Activated CD4-positive, CD25-positive, alpha-beta regulatory T cell treated with anti-CD3 and anti-CD28 coated beads, Interleukin-2, amount 50 U/mL, for 24 hours (primary cell): ENCODE measurements around the gene CCL5.

Experiments
- ATAC-seq, 2 donors: fragments of 150-1000 bp; cut with Tn5 transposase; one replicate each; pipeline ENCODE4 v1.10.0; 2021; ENCODE audit warnings: mild to moderate bottlenecking in 1 of 2, moderate library complexity in 1 of 2

Gene CCL5

GRCh38 chr17:35879773-35880654 lies at the start of gene CCL5:
Gene CCL5, minus strand, starts transcription at chr17:35880360.
- ATAC-seq, result peak; percentile 98

GRCh38 chr17:35927714-35928113 lies 47.6 kb upstream of the CCL5 start:
- no peak for ATAC-seq

GRCh38 chr17:35923609-35924114 lies 43.5 kb upstream of the CCL5 start:
- ATAC-seq, result no peak

GRCh38 chr17:35920229-35920628 lies 40.1 kb upstream of the CCL5 start:
- ATAC-seq, result no peak

GRCh38 chr17:35918665-35919064 lies 38.5 kb upstream of the CCL5 start:
- ATAC-seq, result no peak

- ATAC-seq, result no peak
Measured at GRCh38 chr17:35917519-35918213, 37.5 kb upstream of the CCL5 start.

GRCh38 chr17:35915153-35915964 lies 35.2 kb upstream of the CCL5 start:
- ATAC-seq, result no peak

GRCh38 chr17:35914354-35914753 lies 34.2 kb upstream of the CCL5 start:
- ATAC-seq, result no peak

GRCh38 chr17:35913609-35914008 lies 33.4 kb upstream of the CCL5 start:
- no peak for ATAC-seq

- no peak for ATAC-seq
Measured at GRCh38 chr17:35912942-35913341, 32.8 kb upstream of the CCL5 start.

- ATAC-seq, result no peak
Measured at GRCh38 chr17:35912339-35912912, 32.3 kb upstream of the CCL5 start.

GRCh38 chr17:35909408-35909807 lies 29.2 kb upstream of the CCL5 start:
- no peak for ATAC-seq

GRCh38 chr17:35907691-35908090 lies 27.5 kb upstream of the CCL5 start:
- ATAC-seq, result no peak

GRCh38 chr17:35906926-35907637 lies 26.9 kb upstream of the CCL5 start:
- ATAC-seq, result no peak

GRCh38 chr17:35906191-35906925 lies 26.2 kb upstream of the CCL5 start:
- ATAC-seq, result no peak

GRCh38 chr17:35903451-35903850 lies 23.3 kb upstream of the CCL5 start:
- no peak for ATAC-seq

GRCh38 chr17:35901631-35902175 lies 21.5 kb upstream of the CCL5 start:
- ATAC-seq, result no peak

GRCh38 chr17:35900708-35901480 lies 20.7 kb upstream of the CCL5 start:
- no peak for ATAC-seq

GRCh38 chr17:35900280-35900679 lies 20.1 kb upstream of the CCL5 start:
- ATAC-seq, result no peak
